IPS-NIHi11 (cell line): Measurements from ENCODE around the gene PLA2G12B.
"Not testable (repeated sequence)": the region's sequence is repeated elsewhere in the genome, so short reads cannot be mapped to it uniquely, and the experiment has no call there.

Experiments
- DNase-seq: peaks from one replicate; pipeline ENCODE4 v3.0.0; 2012; ENCODE audit warnings: mixed read lengths, low spot score

PLA2G12B gene

GRCh38 chr10:72935361-72935760 is 19.2 kb downstream of the PLA2G12B start:
- DNase-seq, result no peak

GRCh38 chr10:72932259-72933015 is 22.2 kb downstream of the PLA2G12B start:
- DNase-seq, result no peak

- DNase-seq, result no peak
Measured at GRCh38 chr10:72930276-72930675, 24.3 kb downstream of the PLA2G12B start.

GRCh38 chr10:72928798-72929197 is 25.8 kb downstream of the PLA2G12B start:
- no peak for DNase-seq

GRCh38 chr10:72927485-72927884 is 27.1 kb downstream of the PLA2G12B start:
- no peak for DNase-seq

- DNase-seq, result no peak
Measured at GRCh38 chr10:72925951-72926465, 28.6 kb downstream of the PLA2G12B start.

GRCh38 chr10:72924351-72924750 is 30.3 kb downstream of the PLA2G12B start:
- DNase-seq, result no peak

- not testable (repeated sequence) for DNase-seq
Measured at GRCh38 chr10:72921147-72921683, 33.4 kb downstream of the PLA2G12B start.

- DNase-seq, result no peak
Measured at GRCh38 chr10:72918352-72918751, 36.3 kb downstream of the PLA2G12B start.

GRCh38 chr10:72917803-72918332 is 36.7 kb downstream of the PLA2G12B start:
- not testable (repeated sequence) for DNase-seq

GRCh38 chr10:72917201-72917600 is 37.4 kb downstream of the PLA2G12B start:
- DNase-seq, result not testable (repeated sequence)

- DNase-seq, result no peak
Measured at GRCh38 chr10:72913287-72913686, 41.3 kb downstream of the PLA2G12B start.

GRCh38 chr10:72912736-72913135 is 41.9 kb downstream of the PLA2G12B start:
- no peak for DNase-seq

GRCh38 chr10:72911758-72912157 is 42.8 kb downstream of the PLA2G12B start:
- DNase-seq, result no peak

- DNase-seq, result no peak
Measured at GRCh38 chr10:72910705-72911104, 43.9 kb downstream of the PLA2G12B start.

- DNase-seq, result no peak
Measured at GRCh38 chr10:72906446-72906845, 48.2 kb downstream of the PLA2G12B start.

- no peak for DNase-seq
Measured at GRCh38 chr10:72904806-72905205, 49.8 kb downstream of the PLA2G12B start.

- DNase-seq, result not testable (repeated sequence)
Measured at GRCh38 chr10:72903941-72904446, 50.6 kb downstream of the PLA2G12B start.

GRCh38 chr10:72899545-72899944 is 55.1 kb downstream of the PLA2G12B start:
- DNase-seq, result no peak

- no peak for DNase-seq
Measured at GRCh38 chr10:72898616-72899015, 56.0 kb downstream of the PLA2G12B start.

GRCh38 chr10:72895236-72895850 is 59.3 kb downstream of the PLA2G12B start:
- DNase-seq, result no peak

- DNase-seq, result no peak
Measured at GRCh38 chr10:72893136-72893798, 61.3 kb downstream of the PLA2G12B start, which contains the start of gene OIT3. OIT3 (plus strand) TSS chr10:72893739; CDS start chr10:72893799, 60 bp downstream.
